ENCODE results near the gene DCLK3.

DNA sequence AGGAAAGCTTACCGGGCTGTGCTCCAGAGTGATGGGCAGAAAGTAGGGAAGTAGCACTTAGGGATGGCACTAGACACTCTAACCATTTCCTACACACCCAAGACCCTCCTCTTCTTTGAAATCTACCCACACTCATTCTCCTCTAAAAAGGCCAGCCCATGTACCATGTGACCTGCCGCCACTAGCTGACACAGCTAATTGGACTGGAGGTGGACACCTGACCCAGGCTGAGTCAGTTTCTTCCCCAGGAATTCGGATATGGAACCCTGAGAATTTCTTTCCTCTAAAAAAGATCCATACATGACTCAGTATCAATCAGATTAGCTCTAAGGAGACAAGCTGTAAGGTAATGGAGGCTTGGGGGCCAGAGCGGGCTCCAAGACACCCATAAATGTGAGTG, 60.1 kb downstream of the DCLK3 start:
- TF ChIP-seq NR2C1 (IDR thresholded peaks at IDR 0.05) (no peak), CBX5 (IDR thresholded peaks at IDR 0.05; ENCODE audit: low read depth) (no peak), FOS (IDR thresholded peaks at IDR 0.05; ENCODE audit: borderline replicate concordance, extremely low read depth, insufficient read length) (no peak)
